ENCODE measurements around the gene PIR.

The PIR gene

DNA sequence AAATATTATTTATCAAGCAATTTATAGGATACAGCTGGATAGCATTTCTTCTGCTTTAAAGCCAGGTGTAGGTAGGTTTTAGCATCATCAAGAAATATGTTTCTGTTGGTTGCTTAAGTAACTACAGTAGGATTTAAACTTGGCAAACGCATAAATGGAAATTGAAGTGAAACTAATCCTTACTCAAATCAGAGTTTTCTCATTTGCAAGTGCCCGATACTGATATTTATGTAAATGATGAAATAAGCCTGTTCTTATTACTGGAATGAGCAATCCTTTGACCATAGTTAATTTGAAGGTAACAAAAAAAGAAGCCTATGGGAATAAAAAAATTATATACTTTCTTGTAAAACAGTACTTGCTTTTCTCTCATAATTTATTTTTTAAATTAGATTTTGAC is 134.6 kb downstream of the PIR start:
- Histone ChIP-seq H3K4me3 (ENCODE audit: low read depth, low read length) (no peak overlapping the region), H3K27ac (ENCODE audit: extremely low read depth, low read depth, low read length) (no peak overlapping the region), H3K4me1 (ENCODE audit: control insufficient read depth, insufficient read depth, low read length) (no peaks in the 10 kb centered on the region), H3K9me3 (ENCODE audit: control insufficient read depth, insufficient read depth, low read depth, low read length) (no peaks in the 10 kb centered on the region), H3K36me3 (ENCODE audit: control insufficient read depth in 2 of 2, insufficient read depth in 1 of 2, low read length in 2 of 2) (no peaks in the 10 kb centered on the region)
- TF ChIP-seq, protein P1, sequence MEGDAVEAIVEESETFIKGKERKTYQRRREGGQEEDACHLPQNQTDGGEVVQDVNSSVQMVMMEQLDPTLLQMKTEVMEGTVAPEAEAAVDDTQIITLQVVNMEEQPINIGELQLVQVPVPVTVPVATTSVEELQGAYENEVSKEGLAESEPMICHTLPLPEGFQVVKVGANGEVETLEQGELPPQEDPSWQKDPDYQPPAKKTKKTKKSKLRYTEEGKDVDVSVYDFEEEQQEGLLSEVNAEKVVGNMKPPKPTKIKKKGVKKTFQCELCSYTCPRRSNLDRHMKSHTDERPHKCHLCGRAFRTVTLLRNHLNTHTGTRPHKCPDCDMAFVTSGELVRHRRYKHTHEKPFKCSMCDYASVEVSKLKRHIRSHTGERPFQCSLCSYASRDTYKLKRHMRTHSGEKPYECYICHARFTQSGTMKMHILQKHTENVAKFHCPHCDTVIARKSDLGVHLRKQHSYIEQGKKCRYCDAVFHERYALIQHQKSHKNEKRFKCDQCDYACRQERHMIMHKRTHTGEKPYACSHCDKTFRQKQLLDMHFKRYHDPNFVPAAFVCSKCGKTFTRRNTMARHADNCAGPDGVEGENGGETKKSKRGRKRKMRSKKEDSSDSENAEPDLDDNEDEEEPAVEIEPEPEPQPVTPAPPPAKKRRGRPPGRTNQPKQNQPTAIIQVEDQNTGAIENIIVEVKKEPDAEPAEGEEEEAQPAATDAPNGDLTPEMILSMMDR (tag by site-specific recombination; IDR thresholded peaks at IDR 0.05) = no peak
- TF ChIP-seq ZBTB7A (tag by site-specific recombination; IDR thresholded peaks at IDR 0.05; ENCODE audit: low read depth) = no peak
- no peak for TF ChIP-seq ZNF785 (tag by site-specific recombination; IDR thresholded peaks at IDR 0.05)
- no peak for TF ChIP-seq ZNF473 (tag by site-specific recombination; IDR thresholded peaks at IDR 0.05)
- no peak for TF ChIP-seq GFI1B (tag by site-specific recombination; IDR thresholded peaks at IDR 0.05)
- ChIA-PET CTCF (interaction anchor here (1.1 to 5.2 kb wide), 3 partner anchors 10 to 110 kb away, joined by 6 to 33 read pairs (median 10); no protein-coding TSS in a partner anchor), POLR2A (interaction anchor here (0.7 kb wide), 1 partner anchor 56 kb away, joined by 6 read pairs; no protein-coding TSS in a partner anchor)

DNA sequence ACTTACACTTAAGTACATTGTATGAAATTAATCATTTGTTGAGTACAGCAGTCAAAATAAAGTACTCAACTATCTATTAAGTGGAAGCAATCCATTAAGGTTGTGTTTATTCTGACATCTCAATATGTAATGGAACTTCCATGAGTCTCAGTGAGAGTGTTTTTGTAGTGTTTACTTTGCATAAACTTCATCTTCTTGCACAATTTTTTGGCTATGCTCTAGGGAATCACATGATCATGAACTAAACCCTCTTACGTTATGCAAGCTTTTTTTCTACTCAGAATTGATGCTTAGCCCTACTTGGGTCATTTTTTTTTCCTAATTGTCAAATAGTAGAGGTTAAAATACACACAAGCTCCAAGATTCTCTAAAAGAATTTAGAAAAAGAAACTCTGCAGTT is 136.7 kb downstream of the PIR start:
- Histone ChIP-seq H3K4me1 (ENCODE audit: control insufficient read depth, insufficient read depth, low read length) (no peaks in the 10 kb centered on the region), H3K9me3 (ENCODE audit: control insufficient read depth, insufficient read depth, low read depth, low read length) (no peaks in the 10 kb centered on the region), H3K4me3 (ENCODE audit: low read depth, low read length) (no peak overlapping the region), H3K36me3 (ENCODE audit: control insufficient read depth in 2 of 2, insufficient read depth in 1 of 2, low read length in 2 of 2) (no peaks in the 10 kb centered on the region), H3K27ac (ENCODE audit: extremely low read depth, low read depth, low read length) (no peak overlapping the region)
- POLR2A ChIA-PET = no interaction called here
- TF ChIP-seq ZNF791 (tag by site-specific recombination; IDR thresholded peaks at IDR 0.05) = no peak
- no peak for TF ChIP-seq ZNF132 (tag by site-specific recombination; IDR thresholded peaks at IDR 0.05; ENCODE audit: borderline replicate concordance)
- TF ChIP-seq, protein P2, sequence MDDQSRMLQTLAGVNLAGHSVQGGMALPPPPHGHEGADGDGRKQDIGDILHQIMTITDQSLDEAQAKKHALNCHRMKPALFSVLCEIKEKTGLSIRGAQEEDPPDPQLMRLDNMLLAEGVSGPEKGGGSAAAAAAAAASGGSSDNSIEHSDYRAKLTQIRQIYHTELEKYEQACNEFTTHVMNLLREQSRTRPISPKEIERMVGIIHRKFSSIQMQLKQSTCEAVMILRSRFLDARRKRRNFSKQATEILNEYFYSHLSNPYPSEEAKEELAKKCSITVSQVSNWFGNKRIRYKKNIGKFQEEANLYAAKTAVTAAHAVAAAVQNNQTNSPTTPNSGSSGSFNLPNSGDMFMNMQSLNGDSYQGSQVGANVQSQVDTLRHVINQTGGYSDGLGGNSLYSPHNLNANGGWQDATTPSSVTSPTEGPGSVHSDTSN (CRISPR knock-in tag; IDR thresholded peaks at IDR 0.05) = no peak
- TF ChIP-seq, protein P3, sequence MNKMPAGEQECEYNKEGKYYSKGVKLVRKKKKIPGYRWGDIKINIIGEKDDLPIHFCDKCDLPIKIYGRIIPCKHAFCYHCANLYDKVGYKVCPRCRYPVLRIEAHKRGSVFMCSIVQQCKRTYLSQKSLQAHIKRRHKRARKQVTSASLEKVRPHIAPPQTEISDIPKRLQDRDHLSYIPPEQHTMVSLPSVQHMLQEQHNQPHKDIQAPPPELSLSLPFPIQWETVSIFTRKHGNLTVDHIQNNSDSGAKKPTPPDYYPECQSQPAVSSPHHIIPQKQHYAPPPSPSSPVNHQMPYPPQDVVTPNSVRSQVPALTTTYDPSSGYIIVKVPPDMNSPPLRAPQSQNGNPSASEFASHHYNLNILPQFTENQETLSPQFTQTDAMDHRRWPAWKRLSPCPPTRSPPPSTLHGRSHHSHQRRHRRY (tag by site-specific recombination; IDR thresholded peaks at IDR 0.05) = no peak
- TF ChIP-seq, protein P4, sequence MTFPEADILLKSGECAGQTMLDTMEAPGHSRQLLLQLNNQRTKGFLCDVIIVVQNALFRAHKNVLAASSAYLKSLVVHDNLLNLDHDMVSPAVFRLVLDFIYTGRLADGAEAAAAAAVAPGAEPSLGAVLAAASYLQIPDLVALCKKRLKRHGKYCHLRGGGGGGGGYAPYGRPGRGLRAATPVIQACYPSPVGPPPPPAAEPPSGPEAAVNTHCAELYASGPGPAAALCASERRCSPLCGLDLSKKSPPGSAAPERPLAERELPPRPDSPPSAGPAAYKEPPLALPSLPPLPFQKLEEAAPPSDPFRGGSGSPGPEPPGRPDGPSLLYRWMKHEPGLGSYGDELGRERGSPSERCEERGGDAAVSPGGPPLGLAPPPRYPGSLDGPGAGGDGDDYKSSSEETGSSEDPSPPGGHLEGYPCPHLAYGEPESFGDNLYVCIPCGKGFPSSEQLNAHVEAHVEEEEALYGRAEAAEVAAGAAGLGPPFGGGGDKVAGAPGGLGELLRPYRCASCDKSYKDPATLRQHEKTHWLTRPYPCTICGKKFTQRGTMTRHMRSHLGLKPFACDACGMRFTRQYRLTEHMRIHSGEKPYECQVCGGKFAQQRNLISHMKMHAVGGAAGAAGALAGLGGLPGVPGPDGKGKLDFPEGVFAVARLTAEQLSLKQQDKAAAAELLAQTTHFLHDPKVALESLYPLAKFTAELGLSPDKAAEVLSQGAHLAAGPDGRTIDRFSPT (tag by site-specific recombination; IDR thresholded peaks at IDR 0.05) = no peak
- TF ChIP-seq GLI2 (tag by site-specific recombination; IDR thresholded peaks at IDR 0.05; ENCODE audit: borderline replicate concordance, low read depth) = no peak
- no peak for TF ChIP-seq ZFHX2 (tag by site-specific recombination; conservative IDR thresholded peaks at IDR 0.05)
- TF ChIP-seq ZNF596 (tag by site-specific recombination; IDR thresholded peaks at IDR 0.05) = no peak
- TF ChIP-seq ZNF24 (tag by site-specific recombination; IDR thresholded peaks at IDR 0.05) = no peak
- no peak for TF ChIP-seq ZNF391 (tag by site-specific recombination; IDR thresholded peaks at IDR 0.05; ENCODE audit: borderline replicate concordance, low read depth)
- no peak for TF ChIP-seq ZFP37 (tag by site-specific recombination; IDR thresholded peaks at IDR 0.05)
- TF ChIP-seq EGR2 (tag by site-specific recombination; IDR thresholded peaks at IDR 0.05; ENCODE audit: low read depth) = no peak
- CTCF ChIA-PET = interaction anchor here (0.5 to 0.7 kb wide), 2 partner anchors 10 to 130 kb away, joined by 4 read pairs; no protein-coding TSS in a partner anchor

All from HEK293 (cell line).